Heart left ventricle (tissue), 16 donors: ENCODE data around the gene NPL. TPM values are rescaled to one million over a fixed set of nuclear protein-coding genes. Genes with fewer than 3 reads are reported as not detected.

ENCODE experiments used
- ATAC-seq, 4 donors: fragments of 200-7000 bp; cut with Tn5 transposase; one replicate each; pipeline ENCODE4 v1.9.1; 2020 to 2022; ENCODE audit warnings: moderate library complexity in 4 of 4, mild to moderate bottlenecking in 3 of 4, moderate number of reproducible peaks in 1 of 4
- DNase-seq, 5 donors: peaks; one replicate each; pipeline ENCODE4 v3.0.0-alpha.2; 2020
- H3K27ac ChIP-seq, 12 donors: fragments of 200-600 bp; sonication (generic) in 4 of 12; one replicate each; pipeline versions ENCODE4 v1.5.0 to v1.8.0; 2016 to 2022; ENCODE audit warnings: mild to moderate bottlenecking in 2 of 12
- H3K27me3 ChIP-seq, 9 donors: fragments of 200-600 bp; sonication (generic) in 2 of 9; one replicate each; pipeline versions ENCODE4 v1.5.1 to v1.8.0; 2016 to 2022; ENCODE audit warnings: mild to moderate bottlenecking in 3 of 9
- H3K36me3 ChIP-seq, 9 donors: fragments of 200-600 bp; sonication (generic) in 2 of 9; one replicate each; pipeline versions ENCODE4 v1.5.0 to v1.8.0; 2018 to 2022; ENCODE audit warnings: mild to moderate bottlenecking in 2 of 9
- H3K4me1 ChIP-seq, 12 donors: fragments of 200-600 bp; sonication (generic) in 4 of 12; one replicate each; pipeline versions ENCODE4 v1.5.0 to v1.8.0; 2016 to 2022; ENCODE audit warnings: mild to moderate bottlenecking in 3 of 12
- H3K4me3 ChIP-seq, 12 donors: fragments of 200-600 bp; sonication (generic) in 4 of 12; one replicate each; pipeline versions ENCODE4 v1.5.0 to v1.8.0; 2017 to 2022; ENCODE audit warnings: mild to moderate bottlenecking in 9 of 12, moderate library complexity in 4 of 12
- H3K9me3 ChIP-seq, 12 donors: fragments of 200-600 bp; sonication (generic) in 4 of 12; one replicate each; pipeline versions ENCODE4 v1.5.0 to v1.8.0; 2016 to 2022; ENCODE audit warnings: mild to moderate bottlenecking in 1 of 12
- POLR2A ChIP-seq, 2 donors: fragments of 450-650 bp; IDR thresholded peaks; one replicate each; pipeline ENCODE4 v1.6.1; 2017; ENCODE audit warnings: antibody characterized with exemption in 2 of 2, mild to moderate bottlenecking in 2 of 2, moderate library complexity in 2 of 2
- WGBS, 4 donors: extraction: QIAGEN DNeasy Blood & Tissue Kit in 2 of 4; methylation state at CpG; one replicate each; pipeline versions ENCODE4 v1.1.5 to v1.1.7; 2013 to 2018; 5-methylcytosine and 5-hydroxymethylcytosine counted together
- intact Hi-C, 10 donors: fragments of 100-400 bp; cut with DNase I; formaldehyde crosslinking; loops; one replicate each; pipeline versions ENCODE4 v1.11.1 to v1.14.2; 2022
- polyA plus RNA-seq, 2 donors: library from polyadenylated mRNA; stranded (reverse); fragments of 200-250 nt; gene quantifications; one replicate each; pipeline ENCODE4 v1.2.3, GENCODE V29; 2013
- total RNA-seq, 9 donors: library from RNA; depleted of rRNA in 2 of 9; stranded (reverse); fragments of >200 nt in 2 of 9; fragmentation: NEBNext Ultra II Directional in 3 of 9; extraction: Animal tissue kit (Norgen Biotek cat#: 25700) in 3 of 9; gene quantifications; one replicate each; pipeline versions ENCODE4 v1.1.0 to v1.2.4, GENCODE V29; 2016 to 2023
- TF ChIP-seq, protein P1 (sequence below), 12 donors: fragments of 200-600 bp; sonication (generic) in 4 of 12; IDR thresholded peaks; one replicate each; pipeline versions ENCODE4 v1.5.0 to v1.8.0; 2018 to 2022; ENCODE audit warnings: antibody characterized with exemption in 12 of 12, mild to moderate bottlenecking in 5 of 12
- donor health status: ischemic (EF 13 %, LVEDD 7.1; RV severe dilation, severe dysfunction).
- donor health status: healthy with polysubstance abuse.
- donor health status: DM: no; HTN: yes; CAD: no.
- donor health status: DM: no; HTN: no; CAD: no.
- donor health status: ischemic (EF 25% LVEDD 6.9; RV normal size, moderate dysfunction).
- donor health status: ischemic (EF 25% LVEDD 5.7; RV mildly dilated, moderate dysfunction).
- donor health status: healthy.
- donor health status: DM: yes; HTN: yes; CAD: no.
- donor health status: ischemic (EF 35%, LVEDD 5.7; RV mildly dilated, moderate dysfunction).
- donor health status: nonischemic (EF 11% LVEDD 7.7; RV severe dilation, severe dysfunction).
- donor health status: DM: yes; HTN: yes; CAD: no.
- donor health status: PGD.
- donor health status: ischemic (EF 29% LVEDD 5.4; RV normal size, mild dysfunction).
- donor health status: nonischemic (EF 23%, LVEDD 6.1; RV moderate dilation, normal function).

NPL gene
- total and polyA plus RNA-seq, 11 donors = 1.4 to 62.7 (median 2.9) TPM

DNA sequence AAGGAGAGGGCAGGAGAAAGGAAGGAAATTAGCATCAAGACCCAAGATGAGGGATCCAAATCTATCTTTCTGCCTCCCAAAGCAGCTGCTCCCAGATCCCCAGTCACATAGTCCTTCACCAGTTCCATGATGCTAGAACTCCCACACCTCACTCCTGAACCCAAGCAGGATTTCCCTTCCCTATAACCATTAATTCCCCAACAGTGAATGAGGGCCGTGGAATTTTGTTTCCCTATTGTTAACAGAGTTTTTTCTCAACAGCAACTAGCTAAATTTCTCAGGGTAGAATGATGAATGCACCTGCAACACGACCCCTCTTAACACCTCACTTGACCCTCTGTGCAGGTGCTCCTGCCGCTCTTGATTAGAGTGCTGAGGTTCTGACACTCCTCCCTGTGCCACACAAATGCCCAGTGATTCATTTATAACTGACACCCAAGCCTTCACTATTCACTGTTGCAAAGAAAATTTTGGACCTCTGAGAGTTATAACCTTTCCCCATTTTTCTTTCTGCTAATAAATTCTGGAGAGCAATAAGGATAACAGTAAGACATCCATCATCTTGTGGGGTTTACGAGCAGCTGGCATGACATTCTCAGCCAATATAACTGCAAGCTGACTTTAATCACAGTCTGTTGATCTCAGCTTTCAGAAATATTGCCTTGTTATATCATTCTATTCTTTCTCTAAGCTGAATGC is 25.4 kb upstream of the NPL start:
- TF ChIP-seq POLR2A (IDR thresholded peaks at IDR 0.05) = no peak
- TF ChIP-seq, protein P1, sequence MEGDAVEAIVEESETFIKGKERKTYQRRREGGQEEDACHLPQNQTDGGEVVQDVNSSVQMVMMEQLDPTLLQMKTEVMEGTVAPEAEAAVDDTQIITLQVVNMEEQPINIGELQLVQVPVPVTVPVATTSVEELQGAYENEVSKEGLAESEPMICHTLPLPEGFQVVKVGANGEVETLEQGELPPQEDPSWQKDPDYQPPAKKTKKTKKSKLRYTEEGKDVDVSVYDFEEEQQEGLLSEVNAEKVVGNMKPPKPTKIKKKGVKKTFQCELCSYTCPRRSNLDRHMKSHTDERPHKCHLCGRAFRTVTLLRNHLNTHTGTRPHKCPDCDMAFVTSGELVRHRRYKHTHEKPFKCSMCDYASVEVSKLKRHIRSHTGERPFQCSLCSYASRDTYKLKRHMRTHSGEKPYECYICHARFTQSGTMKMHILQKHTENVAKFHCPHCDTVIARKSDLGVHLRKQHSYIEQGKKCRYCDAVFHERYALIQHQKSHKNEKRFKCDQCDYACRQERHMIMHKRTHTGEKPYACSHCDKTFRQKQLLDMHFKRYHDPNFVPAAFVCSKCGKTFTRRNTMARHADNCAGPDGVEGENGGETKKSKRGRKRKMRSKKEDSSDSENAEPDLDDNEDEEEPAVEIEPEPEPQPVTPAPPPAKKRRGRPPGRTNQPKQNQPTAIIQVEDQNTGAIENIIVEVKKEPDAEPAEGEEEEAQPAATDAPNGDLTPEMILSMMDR (IDR thresholded peaks at IDR 0.05) = no peak
- Histone ChIP-seq H3K27me3 (no peaks in the 10 kb centered on the region), H3K9me3 (peaks cover 0 to 4% (median 0%) of the 10 kb centered on the region in 12 donors), H3K4me3 (no peak overlapping the region), H3K36me3 (no peaks in the 10 kb centered on the region), H3K4me1 (peaks cover 0 to 14% (median 0%) of the 10 kb centered on the region in 12 donors), H3K27ac (no peak overlapping the region)
- ATAC-seq = no peak
- WGBS, 4 donors = 81 to 91% (median 84%) methylated on average over 4 of the region's 4 CpGs
- intact Hi-C loops = loop anchor here in 1 of 10 donors (10.0 kb wide), 1 partner anchor 89 kb away; no protein-coding TSS in a partner anchor
- DNase-seq = no peak

DNA sequence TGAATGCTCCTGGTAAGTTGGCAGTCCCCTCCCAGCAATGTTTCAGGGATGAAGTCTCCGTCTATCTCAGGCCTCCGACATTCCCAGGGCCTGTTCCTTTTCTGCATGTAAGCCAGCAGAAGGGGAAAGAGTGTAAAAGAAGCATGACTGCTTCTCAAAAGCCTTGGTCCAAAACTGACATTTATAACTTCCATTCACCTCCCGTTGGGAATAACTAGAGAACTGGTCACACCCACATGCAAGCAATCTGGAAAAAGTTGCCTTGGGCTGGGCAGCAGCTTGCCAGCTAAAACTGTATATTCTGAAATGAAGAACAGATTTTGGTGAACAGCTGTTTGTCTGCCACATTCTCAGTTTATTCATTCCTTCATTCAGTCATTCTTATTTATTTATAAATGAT is 24.2 kb upstream of the NPL start:
- Histone ChIP-seq H3K9me3 (peaks cover 0 to 4% (median 0%) of the 10 kb centered on the region in 12 donors), H3K36me3 (no peaks in the 10 kb centered on the region), H3K27ac (no peak overlapping the region), H3K4me1 (peaks cover 0 to 20% (median 0%) of the 10 kb centered on the region in 12 donors), H3K27me3 (no peaks in the 10 kb centered on the region), H3K4me3 (no peak overlapping the region)
- intact Hi-C loops = loop anchor here in 2 of 10 donors (5.0 to 10.0 kb wide), 2 partner anchors 58 to 91 kb away; no protein-coding TSS in a partner anchor
- TF ChIP-seq, protein P1 (IDR thresholded peaks at IDR 0.05) = no peak
- no peak for TF ChIP-seq POLR2A (IDR thresholded peaks at IDR 0.05)
- DNase-seq (no peak), ATAC-seq (no peak)
- WGBS, 4 donors = 30 to 41% (median 37%) methylated on average over 3 of the region's 3 CpGs

DNA sequence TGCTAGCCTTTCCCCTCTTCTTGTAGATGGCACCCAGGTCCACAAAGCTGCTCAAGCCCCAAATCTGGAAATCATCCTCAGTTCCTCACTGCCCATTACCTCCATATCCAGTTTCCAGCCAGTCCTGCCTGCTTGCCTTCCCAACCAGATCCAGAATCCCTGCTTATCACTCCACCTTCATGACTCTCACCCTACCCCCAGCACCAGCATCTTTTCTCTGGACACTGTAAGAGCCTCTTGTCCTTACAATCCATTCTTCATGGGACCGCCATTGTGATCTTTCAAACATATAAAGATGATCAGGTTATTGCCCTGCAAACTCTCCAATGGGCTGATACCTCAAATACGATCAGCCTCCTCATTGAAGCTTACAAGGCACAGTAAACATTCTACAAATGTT is 23.5 kb upstream of the NPL start:
- Histone ChIP-seq H3K36me3 (no peaks in the 10 kb centered on the region), H3K27me3 (no peaks in the 10 kb centered on the region), H3K9me3 (peaks cover 0 to 4% (median 0%) of the 10 kb centered on the region in 12 donors), H3K4me3 (no peak overlapping the region), H3K27ac (no peak overlapping the region), H3K4me1 (peaks cover 0 to 20% (median 0%) of the 10 kb centered on the region in 12 donors)
- 97 to 99% (median 98%) methylated on average over 2 of the region's 2 CpGs for WGBS, 4 donors
- TF ChIP-seq POLR2A (IDR thresholded peaks at IDR 0.05) = no peak
- TF ChIP-seq, protein P1 (IDR thresholded peaks at IDR 0.05) = no peak
- DNase-seq = no peak
- ATAC-seq = no peak
- intact Hi-C loops = loop anchor here in 2 of 10 donors (5.0 to 10.0 kb wide), 2 partner anchors 59 to 91 kb away; no protein-coding TSS in a partner anchor

DNA sequence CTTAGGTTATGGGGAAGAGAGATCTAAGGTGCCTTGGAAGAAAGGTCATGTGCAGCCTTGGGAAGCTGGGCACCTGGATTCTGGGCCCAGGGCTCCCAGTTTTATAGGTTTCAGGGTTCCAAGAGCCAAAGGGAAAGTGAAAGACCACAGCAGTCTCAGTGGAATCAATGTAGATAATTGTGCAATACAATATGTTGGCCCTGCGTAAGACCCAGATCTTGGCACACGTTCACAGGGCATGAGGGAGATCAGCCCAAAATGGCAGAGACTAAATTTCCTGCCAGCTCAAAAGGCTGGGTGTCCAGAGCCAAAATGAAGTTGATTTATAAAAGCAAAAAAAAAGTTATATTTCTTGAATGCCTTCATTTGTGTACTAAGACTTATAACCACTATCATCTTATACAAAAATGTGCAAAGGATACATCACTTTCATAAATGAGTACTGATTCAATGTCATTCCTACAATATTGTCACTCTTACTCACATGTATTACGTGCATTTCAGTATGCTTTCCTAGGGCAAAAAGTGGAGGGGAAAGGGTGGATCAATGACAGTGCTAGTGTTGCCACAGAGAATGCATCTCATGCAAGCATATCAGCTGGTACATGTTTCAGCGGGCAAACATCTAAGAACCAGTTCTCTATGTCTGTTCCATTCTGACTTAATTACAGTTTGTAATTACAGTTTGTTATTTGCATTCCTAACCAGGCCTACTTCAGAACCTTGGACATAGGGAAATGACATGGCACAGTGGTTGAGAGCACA is 22.5 kb upstream of the NPL start:
- Histone ChIP-seq H3K4me1 (peaks cover 0 to 20% (median 0%) of the 10 kb centered on the region in 12 donors), H3K27ac (no peak overlapping the region), H3K4me3 (no peak overlapping the region), H3K9me3 (no peaks in the 10 kb centered on the region), H3K27me3 (no peaks in the 10 kb centered on the region), H3K36me3 (no peaks in the 10 kb centered on the region)
- WGBS, 4 donors = 93 to 96% (median 94%) methylated on average over 4 of the region's 4 CpGs
- intact Hi-C loops = loop anchor here in 2 of 10 donors (5.0 to 10.0 kb wide), 2 partner anchors 60 to 92 kb away; no protein-coding TSS in a partner anchor
- ATAC-seq = no peak
- TF ChIP-seq, protein P1 (IDR thresholded peaks at IDR 0.05) = no peak
- no peak for TF ChIP-seq POLR2A (IDR thresholded peaks at IDR 0.05)
- DNase-seq = no peak
